ENCODE results near the gene MTHFSD. TPM values are rescaled to one million over a fixed set of nuclear protein-coding genes. Genes with fewer than 3 reads are reported as not detected.

The MTHFSD gene
- total and polyA plus RNA-seq, 12 donors, result 7.6 to 22.2 (median 17.6) TPM

- Histone ChIP-seq H3K9me3 (replicated peaks in 1 of 3) (no peaks in the 10 kb centered on the region), H3K27ac (peak overlapping the region in 3 of 5 donors; percentile 11 to 62 (median 47)), H3K27me3 (peaks cover 76% of the 10 kb centered on the region), H3K4me1 (replicated peaks in 1 of 2) (peaks cover 0 to 4% of the 10 kb centered on the region in 2 donors), H3K4me3 (peak overlapping the region in 1 of 4 donors; percentile 54), H3K36me3 (replicated peaks in 1 of 2) (no peaks in the 10 kb centered on the region)
- DNase-seq, result no peak
- WGBS, 4 donors, result 8 to 11% (median 10%) methylated on average over 27 to 33 of the region's 33 CpGs
- TF ChIP-seq CTCF (IDR thresholded peaks at IDR 0.05), result no peak
- TF ChIP-seq POLR2A (IDR thresholded peaks at IDR 0.05), result no peak
- intact Hi-C loops (cut with DNase I), result loop anchor here (5.0 to 10.0 kb wide), 2 partner anchors 493 to 706 kb away; no protein-coding TSS in a partner anchor
Measured at GRCh38 chr16:86568677-86569623, 13.9 kb upstream of the MTHFSD start.

GRCh38 chr16:86567701-86568581 lies 12.9 kb upstream of the MTHFSD start:
- 1 to 2% (median 2%) methylated on average over 19 to 116 of the region's 116 CpGs for WGBS, 4 donors

GRCh38 chr16:86566966-86567700 lies 12.1 kb upstream of the MTHFSD start:
- Histone ChIP-seq H3K4me1 (replicated peaks in 1 of 2) (peaks cover 0 to 6% of the 10 kb centered on the region in 2 donors), H3K27ac (peak overlapping the region in 4 of 5 donors; percentile 16 to 85 (median 47)), H3K36me3 (replicated peaks in 1 of 2) (no peaks in the 10 kb centered on the region), H3K27me3 (peaks cover 69% of the 10 kb centered on the region), H3K4me3 (peak overlapping the region in 2 of 4 donors; percentile 5 to 54), H3K9me3 (replicated peaks in 1 of 3) (no peaks in the 10 kb centered on the region)
- TF ChIP-seq POLR2A (IDR thresholded peaks at IDR 0.05) (no peak), CTCF (IDR thresholded peaks at IDR 0.05) (no peak)
- DNase-seq, result no peak
- intact Hi-C loops (cut with DNase I), result loop anchor here (5.0 to 10.0 kb wide), 2 partner anchors 495 to 708 kb away; no protein-coding TSS in a partner anchor
- 1 to 3% (median 2%) methylated on average over 33 to 88 of the region's 88 CpGs; no CpG with 5 or more reads in 1 of the 4 donors for WGBS, 4 donors

More at GRCh38 chr16:86567701-86568581, 12.9 kb upstream of the MTHFSD start:
- Histone ChIP-seq H3K27me3 (peaks cover 76% of the 10 kb centered on the region), H3K4me3 (peak overlapping the region in 1 of 4 donors; percentile 54), H3K27ac (peak overlapping the region in 3 of 5 donors; percentile 19 to 85 (median 75)), H3K9me3 (replicated peaks in 1 of 3) (no peaks in the 10 kb centered on the region), H3K36me3 (replicated peaks in 1 of 2) (no peaks in the 10 kb centered on the region), H3K4me1 (replicated peaks in 1 of 2) (peaks cover 0 to 6% of the 10 kb centered on the region in 2 donors)
- no peak for TF ChIP-seq POLR2A (IDR thresholded peaks at IDR 0.05)
- TF ChIP-seq CTCF (IDR thresholded peaks at IDR 0.05), result no peak
- no peak for DNase-seq
- intact Hi-C loops (cut with DNase I), result loop anchor here (5.0 to 10.0 kb wide), 2 partner anchors 494 to 707 kb away; no protein-coding TSS in a partner anchor
